Measurements from ENCODE around the gene PRKCE. TPM values are rescaled to one million over a fixed set of nuclear protein-coding genes. Genes with fewer than 3 reads are reported as not detected.

Gene PRKCE
- total RNA-seq, 1 donor from 2014 or later: 4.6 TPM

DNA sequence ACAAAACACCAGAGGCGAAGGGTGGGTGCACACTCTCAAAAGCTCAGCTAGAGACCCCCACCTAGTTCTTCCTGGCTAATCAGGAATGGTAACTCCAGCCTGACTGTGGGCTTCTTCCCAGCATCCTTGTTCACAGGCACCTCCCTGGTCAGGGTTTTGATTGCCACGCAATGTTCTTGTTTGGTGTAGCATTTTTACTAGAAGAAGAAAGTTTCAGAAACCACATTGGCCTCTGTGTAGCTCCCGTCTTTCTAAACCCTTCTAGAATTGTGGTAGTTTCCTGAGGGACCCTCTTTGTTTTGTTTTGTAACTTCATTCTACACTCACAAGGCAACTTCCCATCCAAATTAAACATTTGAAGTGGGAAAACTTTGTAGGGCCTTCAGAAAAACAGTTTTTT, 391.2 kb downstream of the PRKCE start:
- Histone ChIP-seq H3K36me3 (no peaks in the 10 kb centered on the region), H3K27ac (no peak overlapping the region), H3K4me1 (no peaks in the 10 kb centered on the region), H3K27me3 (no peaks in the 10 kb centered on the region), H3K4me3 (no peak overlapping the region), H3K9me3 (no peaks in the 10 kb centered on the region)
- TF ChIP-seq, protein P1, sequence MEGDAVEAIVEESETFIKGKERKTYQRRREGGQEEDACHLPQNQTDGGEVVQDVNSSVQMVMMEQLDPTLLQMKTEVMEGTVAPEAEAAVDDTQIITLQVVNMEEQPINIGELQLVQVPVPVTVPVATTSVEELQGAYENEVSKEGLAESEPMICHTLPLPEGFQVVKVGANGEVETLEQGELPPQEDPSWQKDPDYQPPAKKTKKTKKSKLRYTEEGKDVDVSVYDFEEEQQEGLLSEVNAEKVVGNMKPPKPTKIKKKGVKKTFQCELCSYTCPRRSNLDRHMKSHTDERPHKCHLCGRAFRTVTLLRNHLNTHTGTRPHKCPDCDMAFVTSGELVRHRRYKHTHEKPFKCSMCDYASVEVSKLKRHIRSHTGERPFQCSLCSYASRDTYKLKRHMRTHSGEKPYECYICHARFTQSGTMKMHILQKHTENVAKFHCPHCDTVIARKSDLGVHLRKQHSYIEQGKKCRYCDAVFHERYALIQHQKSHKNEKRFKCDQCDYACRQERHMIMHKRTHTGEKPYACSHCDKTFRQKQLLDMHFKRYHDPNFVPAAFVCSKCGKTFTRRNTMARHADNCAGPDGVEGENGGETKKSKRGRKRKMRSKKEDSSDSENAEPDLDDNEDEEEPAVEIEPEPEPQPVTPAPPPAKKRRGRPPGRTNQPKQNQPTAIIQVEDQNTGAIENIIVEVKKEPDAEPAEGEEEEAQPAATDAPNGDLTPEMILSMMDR (IDR thresholded peaks at IDR 0.05): no peak
- intact Hi-C loops (cut with DNase I): no loop called here
- no peak for DNase-seq (ENCODE audit: low spot score in 2 of 2)

DNA sequence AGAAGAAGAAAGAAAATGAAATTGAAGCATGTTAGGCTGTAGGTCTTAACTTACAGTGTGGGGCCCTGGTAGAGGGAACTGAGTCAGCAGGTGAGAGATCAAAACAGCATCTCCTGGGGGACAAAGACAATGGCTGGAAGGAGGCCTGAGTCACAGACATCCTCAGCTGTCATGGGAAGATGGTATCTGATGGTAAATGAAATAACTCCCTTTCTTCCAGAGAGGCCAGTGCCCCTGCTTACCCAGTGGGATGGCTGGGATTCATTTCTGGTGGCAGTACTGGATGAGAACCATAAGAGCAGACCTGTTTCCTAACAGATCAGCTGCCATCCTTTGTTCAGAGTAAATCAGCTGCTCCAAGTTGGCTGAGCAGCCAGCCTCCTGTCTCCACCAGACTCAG, 394.4 kb downstream of the PRKCE start:
- Histone ChIP-seq H3K4me3 (no peak overlapping the region), H3K36me3 (no peaks in the 10 kb centered on the region), H3K4me1 (peaks cover 6% of the 10 kb centered on the region in 2 donors), H3K9me3 (no peaks in the 10 kb centered on the region), H3K27ac (no peak overlapping the region), H3K27me3 (no peaks in the 10 kb centered on the region)
- no peak for DNase-seq (ENCODE audit: low spot score in 2 of 2)
- TF ChIP-seq, protein P1 (IDR thresholded peaks at IDR 0.05): no peak
- intact Hi-C loops (cut with DNase I): no loop called here

DNA sequence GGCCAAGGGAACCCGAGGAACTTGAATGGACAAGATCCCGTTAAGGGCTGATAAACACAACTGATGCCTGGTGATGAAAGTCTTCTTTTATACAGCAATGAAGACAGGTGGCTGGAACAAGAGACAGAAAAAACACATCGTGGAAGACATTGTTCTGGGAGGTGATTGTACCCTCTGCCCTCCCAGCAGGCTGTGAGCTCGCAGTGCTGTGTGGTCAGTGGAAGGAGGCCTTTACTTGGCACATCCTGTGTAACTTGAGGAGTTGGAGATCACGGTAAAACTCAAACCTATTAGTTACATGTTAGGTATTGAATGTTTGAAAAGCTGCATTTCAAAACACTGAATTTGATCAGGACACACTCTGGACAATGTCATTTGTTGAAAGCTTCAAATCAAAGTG, 395.8 kb downstream of the PRKCE start:
- no peak for DNase-seq (ENCODE audit: low spot score in 2 of 2)
- H3K27ac ChIP-seq: no peak overlapping the region
- intact Hi-C loops (cut with DNase I): no loop called here
- H3K4me1 ChIP-seq: peaks cover 6% of the 10 kb centered on the region in 2 donors
- TF ChIP-seq, protein P1 (IDR thresholded peaks at IDR 0.05): no peak
- H3K27me3 ChIP-seq: no peaks in the 10 kb centered on the region
- no peaks in the 10 kb centered on the region for H3K9me3 ChIP-seq
- H3K36me3 ChIP-seq: no peaks in the 10 kb centered on the region
- no peak overlapping the region for H3K4me3 ChIP-seq

DNA sequence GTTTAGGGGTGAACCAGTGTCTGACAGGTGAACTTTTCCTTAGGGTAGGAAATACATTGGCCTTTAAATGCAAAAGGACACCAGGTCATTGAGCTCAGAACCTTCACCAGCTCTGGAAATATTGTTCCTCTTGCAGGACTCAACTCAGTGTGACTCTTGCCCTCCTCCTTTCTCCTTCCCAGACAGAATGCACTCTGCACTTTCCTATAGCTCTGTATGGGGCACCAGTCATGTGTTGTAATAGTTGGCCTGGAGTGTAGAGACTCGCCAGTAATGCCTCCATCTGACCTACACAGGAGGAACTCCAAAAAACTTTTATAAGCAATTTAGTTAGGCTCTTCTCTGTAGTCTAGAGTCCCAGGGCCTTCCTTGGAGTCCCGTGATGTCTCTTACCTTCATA, 397.2 kb downstream of the PRKCE start:
- Histone ChIP-seq H3K36me3 (no peaks in the 10 kb centered on the region), H3K4me3 (no peak overlapping the region), H3K4me1 (peaks cover 6% of the 10 kb centered on the region in 2 donors), H3K27me3 (no peaks in the 10 kb centered on the region), H3K9me3 (no peaks in the 10 kb centered on the region), H3K27ac (no peak overlapping the region)
- DNase-seq (ENCODE audit: low spot score in 2 of 2): no peak
- TF ChIP-seq, protein P1 (IDR thresholded peaks at IDR 0.05): no peak
- intact Hi-C loops (cut with DNase I): no loop called here

DNA sequence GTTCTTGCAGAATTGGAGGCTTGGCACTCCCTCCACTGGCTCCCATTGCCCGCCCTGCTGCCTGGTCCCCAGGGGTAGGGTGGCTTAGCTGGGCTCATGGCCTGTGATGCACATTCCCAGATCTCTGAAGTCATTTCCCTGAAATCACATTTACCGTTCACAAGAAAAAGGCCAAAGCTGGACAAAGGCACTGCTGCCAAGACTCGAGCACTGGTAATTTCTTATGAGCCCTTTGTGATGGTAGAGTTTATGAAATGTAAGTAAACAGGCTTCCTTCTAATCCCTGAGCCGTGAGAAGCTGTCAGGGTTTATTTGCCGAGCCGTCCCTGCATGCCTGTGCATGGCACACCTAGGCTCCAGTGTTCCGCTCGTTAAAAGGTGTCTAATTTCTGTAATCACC, 398.6 kb downstream of the PRKCE start:
- intact Hi-C loops (cut with DNase I): no loop called here
- peak overlapping the region; percentile 66 to 76 for H3K27ac ChIP-seq
- peak in 1 of 2 donors; percentile 14 for DNase-seq (ENCODE audit: low spot score in 2 of 2)
- H3K27me3 ChIP-seq: no peaks in the 10 kb centered on the region
- H3K9me3 ChIP-seq: no peaks in the 10 kb centered on the region
- peaks cover 6% of the 10 kb centered on the region in 2 donors for H3K4me1 ChIP-seq
- no peaks in the 10 kb centered on the region for H3K36me3 ChIP-seq
- no peak overlapping the region for H3K4me3 ChIP-seq
- TF ChIP-seq, protein P1 (IDR thresholded peaks at IDR 0.05): no peak

DNA sequence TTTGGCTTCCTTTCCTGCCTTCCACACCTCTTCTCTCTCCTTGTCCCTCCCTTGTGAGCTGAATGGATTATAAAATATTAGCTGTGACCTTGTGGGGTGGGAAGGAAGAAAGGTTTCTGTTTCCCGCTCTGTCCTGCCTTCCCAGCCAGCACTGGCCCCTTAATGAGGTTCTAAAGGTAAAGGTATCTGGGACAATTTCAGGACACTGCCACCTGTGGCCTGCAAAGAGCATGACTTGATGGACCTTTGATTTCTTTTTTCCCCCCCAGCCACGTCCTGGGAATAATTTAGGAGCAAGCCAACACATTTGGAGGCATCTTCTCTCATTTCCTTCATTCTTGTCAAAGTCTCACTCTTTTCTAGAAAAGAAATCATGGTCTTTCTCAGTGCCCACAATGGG, 399.0 kb downstream of the PRKCE start:
- Histone ChIP-seq H3K27ac (peak overlapping the region; percentile 66 to 76), H3K36me3 (no peaks in the 10 kb centered on the region), H3K4me1 (peaks cover 6% of the 10 kb centered on the region in 2 donors), H3K4me3 (no peak overlapping the region), H3K27me3 (no peaks in the 10 kb centered on the region), H3K9me3 (no peaks in the 10 kb centered on the region)
- TF ChIP-seq, protein P1 (IDR thresholded peaks at IDR 0.05): no peak
- intact Hi-C loops (cut with DNase I): no loop called here
- no peak for DNase-seq (ENCODE audit: low spot score in 2 of 2)

Data from ascending aorta (tissue), 2 donors.